Measurements from ENCODE around the gene CLK2. TPM values are rescaled to one million over a fixed set of nuclear protein-coding genes. Genes with fewer than 3 reads are reported as not detected.

Gene CLK2
- total and polyA plus RNA-seq, 2 of the 13 experiments (the other 11 are each of a cell fraction or from before 2014, with no cell fraction given), result 20.1 to 73.5 TPM

DNA sequence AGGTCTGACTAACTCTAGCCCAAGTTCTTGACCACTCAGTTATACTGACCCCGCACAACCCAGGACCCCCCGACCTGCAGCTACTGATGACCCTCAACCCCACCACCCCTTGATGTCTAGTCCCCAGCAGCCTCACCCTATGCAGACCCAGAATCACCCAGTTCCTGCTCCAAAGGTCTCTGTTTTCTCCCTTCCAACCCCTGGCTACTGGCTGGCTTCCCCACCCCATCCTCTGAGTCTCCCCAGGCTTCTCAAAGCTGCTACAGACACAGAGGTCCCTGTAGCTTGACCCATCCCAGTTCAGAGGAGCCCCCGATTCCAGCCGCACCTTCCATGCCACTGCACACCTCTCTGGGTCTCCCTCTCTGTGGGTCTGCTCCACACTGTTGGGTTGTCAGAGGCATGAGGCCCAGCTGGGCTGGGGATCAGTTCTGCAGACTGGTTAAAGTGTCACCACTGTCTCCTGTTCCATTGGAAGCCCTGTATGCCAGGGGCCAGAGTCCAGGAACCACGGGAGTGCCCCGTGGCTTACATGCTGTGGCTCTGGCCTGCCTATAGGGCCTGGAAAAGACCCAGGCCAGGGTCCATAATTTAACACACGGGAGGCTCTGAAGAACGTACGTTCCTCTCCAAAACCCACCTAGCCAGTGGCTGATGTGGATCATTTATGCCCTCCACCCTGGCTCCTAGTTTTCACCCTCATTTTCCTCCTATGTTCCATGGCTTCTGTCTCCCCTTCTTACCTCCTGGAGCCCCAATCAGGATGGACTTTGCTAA, 27.4 kb upstream of the CLK2 start (continued):
- TF ChIP-seq, protein P1, sequence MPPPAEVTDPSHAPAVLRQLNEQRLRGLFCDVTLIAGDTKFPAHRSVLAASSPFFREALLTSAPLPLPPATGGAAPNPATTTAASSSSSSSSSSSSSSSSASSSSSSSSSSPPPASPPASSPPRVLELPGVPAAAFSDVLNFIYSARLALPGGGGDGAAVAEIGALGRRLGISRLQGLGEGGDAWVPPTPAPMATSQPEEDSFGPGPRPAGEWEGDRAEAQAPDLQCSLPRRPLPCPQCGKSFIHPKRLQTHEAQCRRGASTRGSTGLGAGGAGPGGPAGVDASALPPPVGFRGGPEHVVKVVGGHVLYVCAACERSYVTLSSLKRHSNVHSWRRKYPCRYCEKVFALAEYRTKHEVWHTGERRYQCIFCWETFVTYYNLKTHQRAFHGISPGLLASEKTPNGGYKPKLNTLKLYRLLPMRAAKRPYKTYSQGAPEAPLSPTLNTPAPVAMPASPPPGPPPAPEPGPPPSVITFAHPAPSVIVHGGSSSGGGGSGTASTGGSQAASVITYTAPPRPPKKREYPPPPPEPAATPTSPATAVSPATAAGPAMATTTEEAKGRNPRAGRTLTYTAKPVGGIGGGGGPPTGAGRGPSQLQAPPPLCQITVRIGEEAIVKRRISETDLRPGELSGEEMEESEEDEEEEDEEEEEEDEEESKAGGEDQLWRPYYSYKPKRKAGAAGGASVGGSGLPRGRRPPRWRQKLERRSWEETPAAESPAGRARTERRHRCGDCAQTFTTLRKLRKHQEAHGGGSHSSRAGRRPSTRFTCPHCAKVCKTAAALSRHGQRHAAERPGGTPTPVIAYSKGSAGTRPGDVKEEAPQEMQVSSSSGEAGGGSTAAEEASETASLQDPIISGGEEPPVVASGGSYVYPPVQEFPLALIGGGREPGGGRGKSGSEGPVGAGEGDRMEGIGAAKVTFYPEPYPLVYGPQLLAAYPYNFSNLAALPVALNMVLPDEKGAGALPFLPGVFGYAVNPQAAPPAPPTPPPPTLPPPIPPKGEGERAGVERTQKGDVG (CRISPR knock-in tag; IDR thresholded peaks at IDR 0.05; ENCODE audit: borderline replicate concordance), result no peak
- TF ChIP-seq ISX (CRISPR knock-in tag; conservative IDR thresholded peaks at IDR 0.05) (no peak), PRMT3 (CRISPR knock-in tag; IDR thresholded peaks at IDR 0.05; ENCODE audit: borderline replicate concordance, low read depth) (no peak), ZNF260 (CRISPR knock-in tag; IDR thresholded peaks at IDR 0.05; ENCODE audit: borderline replicate concordance, low read depth) (no peak), SALL2 (CRISPR knock-in tag; IDR thresholded peaks at IDR 0.05) (peak; percentile 73), HNRNPK (IDR thresholded peaks at IDR 0.05; ENCODE audit: low read depth, low read length, poor library complexity, severe bottlenecking) (no peak), JUND (CRISPR knock-in tag; IDR thresholded peaks at IDR 0.05) (peak; percentile 50; the same call in 1 of the 2 replicates)
- TF ChIP-seq, protein P2, sequence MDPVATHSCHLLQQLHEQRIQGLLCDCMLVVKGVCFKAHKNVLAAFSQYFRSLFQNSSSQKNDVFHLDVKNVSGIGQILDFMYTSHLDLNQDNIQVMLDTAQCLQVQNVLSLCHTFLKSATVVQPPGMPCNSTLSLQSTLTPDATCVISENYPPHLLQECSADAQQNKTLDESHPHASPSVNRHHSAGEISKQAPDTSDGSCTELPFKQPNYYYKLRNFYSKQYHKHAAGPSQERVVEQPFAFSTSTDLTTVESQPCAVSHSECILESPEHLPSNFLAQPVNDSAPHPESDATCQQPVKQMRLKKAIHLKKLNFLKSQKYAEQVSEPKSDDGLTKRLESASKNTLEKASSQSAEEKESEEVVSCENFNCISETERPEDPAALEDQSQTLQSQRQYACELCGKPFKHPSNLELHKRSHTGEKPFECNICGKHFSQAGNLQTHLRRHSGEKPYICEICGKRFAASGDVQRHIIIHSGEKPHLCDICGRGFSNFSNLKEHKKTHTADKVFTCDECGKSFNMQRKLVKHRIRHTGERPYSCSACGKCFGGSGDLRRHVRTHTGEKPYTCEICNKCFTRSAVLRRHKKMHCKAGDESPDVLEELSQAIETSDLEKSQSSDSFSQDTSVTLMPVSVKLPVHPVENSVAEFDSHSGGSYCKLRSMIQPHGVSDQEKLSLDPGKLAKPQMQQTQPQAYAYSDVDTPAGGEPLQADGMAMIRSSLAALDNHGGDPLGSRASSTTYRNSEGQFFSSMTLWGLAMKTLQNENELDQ (CRISPR knock-in tag; IDR thresholded peaks at IDR 0.05; ENCODE audit: borderline replicate concordance), result no peak; the same call in 1 of the 2 replicates
- TF ChIP-seq, protein P3, sequence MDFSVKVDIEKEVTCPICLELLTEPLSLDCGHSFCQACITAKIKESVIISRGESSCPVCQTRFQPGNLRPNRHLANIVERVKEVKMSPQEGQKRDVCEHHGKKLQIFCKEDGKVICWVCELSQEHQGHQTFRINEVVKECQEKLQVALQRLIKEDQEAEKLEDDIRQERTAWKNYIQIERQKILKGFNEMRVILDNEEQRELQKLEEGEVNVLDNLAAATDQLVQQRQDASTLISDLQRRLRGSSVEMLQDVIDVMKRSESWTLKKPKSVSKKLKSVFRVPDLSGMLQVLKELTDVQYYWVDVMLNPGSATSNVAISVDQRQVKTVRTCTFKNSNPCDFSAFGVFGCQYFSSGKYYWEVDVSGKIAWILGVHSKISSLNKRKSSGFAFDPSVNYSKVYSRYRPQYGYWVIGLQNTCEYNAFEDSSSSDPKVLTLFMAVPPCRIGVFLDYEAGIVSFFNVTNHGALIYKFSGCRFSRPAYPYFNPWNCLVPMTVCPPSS (IDR thresholded peaks at IDR 0.05), result no peak
- TF ChIP-seq, protein P4, sequence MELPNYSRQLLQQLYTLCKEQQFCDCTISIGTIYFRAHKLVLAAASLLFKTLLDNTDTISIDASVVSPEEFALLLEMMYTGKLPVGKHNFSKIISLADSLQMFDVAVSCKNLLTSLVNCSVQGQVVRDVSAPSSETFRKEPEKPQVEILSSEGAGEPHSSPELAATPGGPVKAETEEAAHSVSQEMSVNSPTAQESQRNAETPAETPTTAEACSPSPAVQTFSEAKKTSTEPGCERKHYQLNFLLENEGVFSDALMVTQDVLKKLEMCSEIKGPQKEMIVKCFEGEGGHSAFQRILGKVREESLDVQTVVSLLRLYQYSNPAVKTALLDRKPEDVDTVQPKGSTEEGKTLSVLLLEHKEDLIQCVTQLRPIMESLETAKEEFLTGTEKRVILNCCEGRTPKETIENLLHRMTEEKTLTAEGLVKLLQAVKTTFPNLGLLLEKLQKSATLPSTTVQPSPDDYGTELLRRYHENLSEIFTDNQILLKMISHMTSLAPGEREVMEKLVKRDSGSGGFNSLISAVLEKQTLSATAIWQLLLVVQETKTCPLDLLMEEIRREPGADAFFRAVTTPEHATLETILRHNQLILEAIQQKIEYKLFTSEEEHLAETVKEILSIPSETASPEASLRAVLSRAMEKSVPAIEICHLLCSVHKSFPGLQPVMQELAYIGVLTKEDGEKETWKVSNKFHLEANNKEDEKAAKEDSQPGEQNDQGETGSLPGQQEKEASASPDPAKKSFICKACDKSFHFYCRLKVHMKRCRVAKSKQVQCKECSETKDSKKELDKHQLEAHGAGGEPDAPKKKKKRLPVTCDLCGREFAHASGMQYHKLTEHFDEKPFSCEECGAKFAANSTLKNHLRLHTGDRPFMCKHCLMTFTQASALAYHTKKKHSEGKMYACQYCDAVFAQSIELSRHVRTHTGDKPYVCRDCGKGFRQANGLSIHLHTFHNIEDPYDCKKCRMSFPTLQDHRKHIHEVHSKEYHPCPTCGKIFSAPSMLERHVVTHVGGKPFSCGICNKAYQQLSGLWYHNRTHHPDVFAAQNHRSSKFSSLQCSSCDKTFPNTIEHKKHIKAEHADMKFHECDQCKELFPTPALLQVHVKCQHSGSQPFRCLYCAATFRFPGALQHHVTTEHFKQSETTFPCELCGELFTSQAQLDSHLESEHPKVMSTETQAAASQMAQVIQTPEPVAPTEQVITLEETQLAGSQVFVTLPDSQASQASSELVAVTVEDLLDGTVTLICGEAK (IDR thresholded peaks at IDR 0.05), result no peak
- TF ChIP-seq, protein P4 (CRISPR knock-in tag; IDR thresholded peaks at IDR 0.05), result peak; percentile 78

All from HepG2 (cell line).